ENCODE results near the gene LUC7L. TPM values are rescaled to one million over a fixed set of nuclear protein-coding genes. Genes with fewer than 3 reads are reported as not detected.

Gene LUC7L
- total and polyA plus RNA-seq, 4 experiments from 2014 or later = 5.1 to 157 (median 80.1) TPM

GRCh38 chr16:193441-193840 lies 35.8 kb downstream of the LUC7L start:
- Mint-ChIP-seq H3K27me3 (no peaks in the 10 kb centered on the region), H3K36me3 (peaks cover 36 to 77% of the 10 kb centered on the region in 2 donors), H3K9me3 (no peaks in the 10 kb centered on the region), H3K27ac (no peak overlapping the region), H3K4me1 (peaks cover 0 to 4% (median 3%) of the 10 kb centered on the region in 4 donors), H3K4me3 (no peak overlapping the region)
- Histone ChIP-seq H3K4me1 (ENCODE audit: insufficient read depth, low read length) (no peaks in the 10 kb centered on the region), H3K27me3 (ENCODE audit: insufficient read depth, low read length) (no peaks in the 10 kb centered on the region), H3K9me3 (ENCODE audit: control insufficient read depth in 1 of 2, low read length in 2 of 2) (no peaks in the 10 kb centered on the region), H3K36me3 (ENCODE audit: insufficient read depth, low read length) (peaks cover 70% of the 10 kb centered on the region), H3K4me3 (ENCODE audit: low read length in 2 of 2) (no peak overlapping the region), H3K27ac (ENCODE audit: low read depth, low read length) (no peak overlapping the region)
- intact Hi-C loops (cut with micrococcal nuclease) = no loop called here
- ChIA-PET POLR2A (ENCODE audit: partially characterized antibody) (no interaction called here), CTCF (ENCODE audit: partially characterized antibody) (no interaction called here)
- no peak for DNase-seq

- Histone ChIP-seq H3K4me3 (ENCODE audit: low read length in 2 of 2) (no peak overlapping the region), H3K27ac (ENCODE audit: low read depth, low read length) (no peak overlapping the region), H3K9me3 (ENCODE audit: control insufficient read depth in 1 of 2, low read length in 2 of 2) (no peaks in the 10 kb centered on the region), H3K27me3 (ENCODE audit: insufficient read depth, low read length) (no peaks in the 10 kb centered on the region), H3K4me1 (ENCODE audit: insufficient read depth, low read length) (no peaks in the 10 kb centered on the region), H3K36me3 (ENCODE audit: insufficient read depth, low read length) (peaks cover 66% of the 10 kb centered on the region)
- POLR2A ChIA-PET (ENCODE audit: partially characterized antibody) = interaction anchor here (0.6 kb wide), 1 partner anchor 188 kb away, joined by 5 read pairs; no protein-coding TSS in a partner anchor
- intact Hi-C loops (cut with micrococcal nuclease) = no loop called here
- H3K4me3 Mint-ChIP-seq = no peak overlapping the region
- peaks cover 0 to 4% (median 3%) of the 10 kb centered on the region in 4 donors for H3K4me1 Mint-ChIP-seq
- no peaks in the 10 kb centered on the region for H3K27me3 Mint-ChIP-seq
- no peak for DNase-seq
- peaks cover 34 to 75% of the 10 kb centered on the region in 2 donors for H3K36me3 Mint-ChIP-seq
- H3K9me3 Mint-ChIP-seq = no peaks in the 10 kb centered on the region
- H3K27ac Mint-ChIP-seq = peak overlapping the region in 1 of 7 donors; percentile 62
- CTCF ChIA-PET (ENCODE audit: partially characterized antibody) = interaction anchor here (1.1 to 2.0 kb wide), 2 partner anchors 11 to 96 kb away, joined by 5 read pairs; no protein-coding TSS in a partner anchor
Measured at GRCh38 chr16:192686-193085, 36.6 kb downstream of the LUC7L start.

- Mint-ChIP-seq H3K27me3 (no peaks in the 10 kb centered on the region), H3K9me3 (peaks cover 0 to 2% (median 0%) of the 10 kb centered on the region in 8 donors), H3K4me1 (peaks cover 0 to 4% (median 3%) of the 10 kb centered on the region in 4 donors), H3K27ac (peak overlapping the region in 5 of 7 donors; percentile 19 to 60 (median 36)), H3K36me3 (peaks cover 29 to 72% of the 10 kb centered on the region in 2 donors), H3K4me3 (no peak overlapping the region)
- H3K9me3 ChIP-seq (ENCODE audit: control insufficient read depth in 1 of 2, low read length in 2 of 2) = no peaks in the 10 kb centered on the region
- DNase-seq = no peak
- H3K4me1 ChIP-seq (ENCODE audit: insufficient read depth, low read length) = no peaks in the 10 kb centered on the region
- intact Hi-C loops (cut with micrococcal nuclease) = no loop called here
- ChIA-PET CTCF (ENCODE audit: partially characterized antibody) (interaction anchor here (0.5 to 2.0 kb wide), 5 partner anchors 9 to 306 kb away, joined by 3 to 5 read pairs (median 4); no protein-coding TSS in a partner anchor), POLR2A (ENCODE audit: partially characterized antibody) (interaction anchor here (0.6 kb wide), 1 partner anchor 38 kb away, joined by 3 read pairs; the partner anchor contains the start of gene LUC7L)
- no peak overlapping the region for H3K4me3 ChIP-seq (ENCODE audit: low read length in 2 of 2)
- H3K27ac ChIP-seq (ENCODE audit: low read depth, low read length) = no peak overlapping the region
- no peaks in the 10 kb centered on the region for H3K27me3 ChIP-seq (ENCODE audit: insufficient read depth, low read length)
- peaks cover 60% of the 10 kb centered on the region for H3K36me3 ChIP-seq (ENCODE audit: insufficient read depth, low read length)
Measured at GRCh38 chr16:191831-192230, 37.4 kb downstream of the LUC7L start.

- intact Hi-C loops (cut with micrococcal nuclease) = no loop called here
- Mint-ChIP-seq H3K27me3 (no peaks in the 10 kb centered on the region), H3K27ac (peak overlapping the region in 1 of 7 donors; percentile 14), H3K4me1 (peaks cover 0 to 4% (median 3%) of the 10 kb centered on the region in 4 donors), H3K36me3 (peaks cover 25 to 55% of the 10 kb centered on the region in 2 donors), H3K4me3 (no peak overlapping the region), H3K9me3 (peaks cover 0 to 2% (median 0%) of the 10 kb centered on the region in 8 donors)
- Histone ChIP-seq H3K27me3 (ENCODE audit: insufficient read depth, low read length) (no peaks in the 10 kb centered on the region), H3K27ac (ENCODE audit: low read depth, low read length) (no peak overlapping the region), H3K9me3 (ENCODE audit: control insufficient read depth in 1 of 2, low read length in 2 of 2) (no peaks in the 10 kb centered on the region), H3K4me3 (ENCODE audit: low read length in 2 of 2) (no peak overlapping the region), H3K36me3 (ENCODE audit: insufficient read depth, low read length) (peaks cover 49% of the 10 kb centered on the region), H3K4me1 (ENCODE audit: insufficient read depth, low read length) (no peaks in the 10 kb centered on the region)
- no peak for DNase-seq
- ChIA-PET POLR2A (ENCODE audit: partially characterized antibody) (no interaction called here), CTCF (ENCODE audit: partially characterized antibody) (no interaction called here)
Measured at GRCh38 chr16:189604-190186, 39.6 kb downstream of the LUC7L start.

GRCh38 chr16:188674-189073 lies 40.6 kb downstream of the LUC7L start:
- no peak overlapping the region for H3K27ac ChIP-seq (ENCODE audit: low read depth, low read length)
- ChIA-PET CTCF (ENCODE audit: partially characterized antibody) (interaction anchor here (0.7 to 1.2 kb wide), 2 partner anchors 123 to 138 kb away, joined by 3 to 5 read pairs; no protein-coding TSS in a partner anchor), POLR2A (ENCODE audit: partially characterized antibody) (no interaction called here)
- DNase-seq = peak in 2 of 5 donors; percentile 21 to 28
- no peaks in the 10 kb centered on the region for H3K4me1 ChIP-seq (ENCODE audit: insufficient read depth, low read length)
- no peaks in the 10 kb centered on the region for H3K27me3 Mint-ChIP-seq
- no peaks in the 10 kb centered on the region for H3K9me3 ChIP-seq (ENCODE audit: control insufficient read depth in 1 of 2, low read length in 2 of 2)
- no peaks in the 10 kb centered on the region for H3K27me3 ChIP-seq (ENCODE audit: insufficient read depth, low read length)
- H3K36me3 ChIP-seq (ENCODE audit: insufficient read depth, low read length) = peaks cover 41% of the 10 kb centered on the region
- peaks cover 0 to 2% (median 0%) of the 10 kb centered on the region in 8 donors for H3K9me3 Mint-ChIP-seq
- peaks cover 0 to 4% (median 3%) of the 10 kb centered on the region in 4 donors for H3K4me1 Mint-ChIP-seq
- no peak overlapping the region for H3K4me3 ChIP-seq (ENCODE audit: low read length in 2 of 2)
- H3K4me3 Mint-ChIP-seq = no peak overlapping the region
- intact Hi-C loops (cut with micrococcal nuclease) = no loop called here
- H3K27ac Mint-ChIP-seq = peak overlapping the region in 5 of 7 donors; percentile 22 to 78 (median 72)
- peaks cover 24 to 47% of the 10 kb centered on the region in 2 donors for H3K36me3 Mint-ChIP-seq

- ChIA-PET CTCF (ENCODE audit: partially characterized antibody) (interaction anchor here (0.9 kb wide), 1 partner anchor 9 kb away, joined by 3 read pairs; no protein-coding TSS in a partner anchor), POLR2A (ENCODE audit: partially characterized antibody) (no interaction called here)
- Mint-ChIP-seq H3K4me3 (no peak overlapping the region), H3K9me3 (peaks cover 0 to 2% (median 0%) of the 10 kb centered on the region in 8 donors), H3K27ac (no peak overlapping the region), H3K27me3 (no peaks in the 10 kb centered on the region), H3K4me1 (peaks cover 0 to 4% (median 3%) of the 10 kb centered on the region in 4 donors), H3K36me3 (peaks cover 19 to 38% of the 10 kb centered on the region in 2 donors)
- Histone ChIP-seq H3K36me3 (ENCODE audit: insufficient read depth, low read length) (peaks cover 35% of the 10 kb centered on the region), H3K27me3 (ENCODE audit: insufficient read depth, low read length) (no peaks in the 10 kb centered on the region), H3K4me1 (ENCODE audit: insufficient read depth, low read length) (no peaks in the 10 kb centered on the region), H3K4me3 (ENCODE audit: low read length in 2 of 2) (no peak overlapping the region), H3K27ac (ENCODE audit: low read depth, low read length) (no peak overlapping the region), H3K9me3 (ENCODE audit: control insufficient read depth in 1 of 2, low read length in 2 of 2) (no peaks in the 10 kb centered on the region)
- intact Hi-C loops (cut with micrococcal nuclease) = no loop called here
- DNase-seq = no peak
Measured at GRCh38 chr16:187330-187729, 41.9 kb downstream of the LUC7L start.

GRCh38 chr16:185691-186090 lies 43.6 kb downstream of the LUC7L start:
- Mint-ChIP-seq H3K4me1 (peaks cover 0 to 8% (median 3%) of the 10 kb centered on the region in 4 donors), H3K27me3 (no peaks in the 10 kb centered on the region), H3K4me3 (no peak overlapping the region), H3K9me3 (peaks cover 0 to 2% (median 0%) of the 10 kb centered on the region in 8 donors), H3K36me3 (peaks cover 10 to 23% of the 10 kb centered on the region in 2 donors), H3K27ac (no peak overlapping the region)
- intact Hi-C loops (cut with micrococcal nuclease) = no loop called here
- Histone ChIP-seq H3K27me3 (ENCODE audit: insufficient read depth, low read length) (no peaks in the 10 kb centered on the region), H3K4me1 (ENCODE audit: insufficient read depth, low read length) (peaks cover 10% of the 10 kb centered on the region), H3K9me3 (ENCODE audit: control insufficient read depth in 1 of 2, low read length in 2 of 2) (no peaks in the 10 kb centered on the region), H3K36me3 (ENCODE audit: insufficient read depth, low read length) (peaks cover 20% of the 10 kb centered on the region), H3K27ac (ENCODE audit: low read depth, low read length) (no peak overlapping the region), H3K4me3 (ENCODE audit: low read length in 2 of 2) (no peak overlapping the region)
- CTCF ChIA-PET (ENCODE audit: partially characterized antibody) = interaction anchor here (1.2 kb wide), 1 partner anchor 119 kb away, joined by 4 read pairs; no protein-coding TSS in a partner anchor
- DNase-seq = no peak
- POLR2A ChIA-PET (ENCODE audit: partially characterized antibody) = no interaction called here

Data from CD4-positive, alpha-beta memory T cell (primary cell).